Activated naive CD8-positive, alpha-beta T cell treated with anti-CD3 and anti-CD28 coated beads, Interleukin-2, amount 50 U/mL, for 24 hours (primary cell): ENCODE data around the gene UNC5C.

ENCODE experiments used
- ATAC-seq: fragments of 150-1000 bp; cut with Tn5 transposase; one replicate; pipeline ENCODE4 v1.10.0; 2021
- DNase-seq: peaks from one replicate; pipeline ENCODE4 v3.0.0; 2021
- H3K27ac Mint-ChIP-seq: one replicate; pipeline ENCODE4 v1.8.0; 2021; ENCODE audit warnings: mild to moderate bottlenecking, mixed read lengths
- H3K27me3 Mint-ChIP-seq: one replicate; pipeline ENCODE4 v1.8.0; 2021; ENCODE audit warnings: mixed read lengths
- H3K36me3 Mint-ChIP-seq: one replicate; pipeline ENCODE4 v1.8.0; 2021; ENCODE audit warnings: low read depth, mixed read lengths
- H3K4me1 Mint-ChIP-seq: one replicate; pipeline ENCODE4 v1.8.0; 2021; ENCODE audit warnings: mixed read lengths
- H3K4me3 Mint-ChIP-seq: one replicate; pipeline ENCODE4 v1.8.0; 2021; ENCODE audit warnings: mild to moderate bottlenecking, moderate library complexity, mixed read lengths
- H3K9me3 Mint-ChIP-seq: one replicate; pipeline ENCODE4 v1.8.0; 2021; ENCODE audit warnings: mixed read lengths

Gene UNC5C

DNA sequence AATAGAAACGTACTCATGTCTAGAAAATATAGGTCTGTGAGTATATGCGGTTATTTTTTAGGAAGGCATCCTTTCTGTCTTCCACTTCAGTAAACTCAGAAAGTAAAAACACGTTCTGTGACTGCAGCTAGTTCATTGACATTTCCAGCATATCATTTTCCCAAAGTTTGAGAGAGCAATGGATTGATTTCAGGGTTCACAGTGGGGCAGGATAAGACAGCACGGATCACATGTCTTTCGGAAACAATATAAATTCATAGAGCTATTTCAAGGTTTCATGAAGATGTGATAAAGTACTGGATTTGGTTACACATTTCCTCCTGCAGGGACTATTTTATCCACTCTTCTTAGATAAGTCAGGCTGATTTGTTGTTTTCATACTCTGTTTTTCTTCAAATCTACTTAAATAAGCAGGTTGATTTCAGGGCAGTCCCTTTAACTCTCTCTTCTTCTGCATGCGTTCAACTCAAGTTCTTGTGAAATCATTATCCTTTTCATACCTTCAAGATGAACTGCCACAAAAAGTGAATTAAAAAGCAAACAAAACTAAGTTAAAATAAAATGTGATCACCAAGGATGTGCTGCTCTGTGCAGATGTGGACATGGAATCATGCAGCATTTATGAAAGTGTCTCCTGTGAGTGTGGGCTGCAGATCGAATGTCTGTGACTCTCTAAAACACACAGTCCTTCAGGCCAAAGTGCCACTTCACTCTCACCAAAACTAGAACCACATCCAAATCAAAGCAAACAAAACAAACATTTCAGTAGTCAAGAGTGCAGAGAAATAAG lies 187.7 kb downstream of the UNC5C start:
- ATAC-seq (no peak), DNase-seq (no peak)
- H3K4me1 Mint-ChIP-seq, result no peaks in the 10 kb centered on the region
- no peaks in the 10 kb centered on the region for H3K9me3 Mint-ChIP-seq
- H3K27me3 Mint-ChIP-seq, result peaks cover 2% of the 10 kb centered on the region
- H3K27ac Mint-ChIP-seq, result no peak overlapping the region
- H3K4me3 Mint-ChIP-seq, result no peak overlapping the region
- H3K36me3 Mint-ChIP-seq, result no peaks in the 10 kb centered on the region

DNA sequence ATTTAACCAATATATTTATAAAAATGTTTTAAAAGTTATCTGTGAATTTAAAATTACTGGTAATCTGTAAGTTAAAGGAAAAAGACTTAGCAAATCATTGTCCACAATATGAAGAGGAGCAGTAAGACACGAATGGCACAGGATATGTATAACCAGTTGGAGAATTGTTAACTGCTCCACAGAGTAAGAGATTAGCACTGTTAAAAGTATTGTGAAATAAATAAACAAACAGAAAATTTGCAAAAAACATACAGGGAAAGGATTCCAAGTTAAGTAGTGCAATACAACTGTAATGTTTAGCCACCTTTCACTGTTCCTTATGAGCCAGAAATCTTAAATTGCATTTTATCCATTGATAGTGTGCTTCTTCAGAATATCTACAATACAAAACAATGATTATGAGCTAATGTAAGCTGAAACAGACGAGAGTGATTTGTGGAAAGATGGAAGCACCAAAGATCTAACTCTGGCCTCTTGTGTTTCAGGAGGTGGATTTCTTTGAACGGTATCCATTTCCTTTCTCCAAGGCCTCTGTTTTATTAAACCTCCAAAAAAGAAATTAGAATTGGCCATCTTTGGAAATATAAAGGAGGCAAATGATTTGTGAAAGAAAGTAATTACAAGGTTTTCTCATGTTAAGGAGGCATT lies 188.4 kb downstream of the UNC5C start:
- Mint-ChIP-seq H3K4me3 (no peak overlapping the region), H3K27me3 (peaks cover 2% of the 10 kb centered on the region), H3K4me1 (no peaks in the 10 kb centered on the region), H3K27ac (no peak overlapping the region), H3K9me3 (no peaks in the 10 kb centered on the region), H3K36me3 (no peaks in the 10 kb centered on the region)
- no peak for ATAC-seq
- DNase-seq, result no peak

DNA sequence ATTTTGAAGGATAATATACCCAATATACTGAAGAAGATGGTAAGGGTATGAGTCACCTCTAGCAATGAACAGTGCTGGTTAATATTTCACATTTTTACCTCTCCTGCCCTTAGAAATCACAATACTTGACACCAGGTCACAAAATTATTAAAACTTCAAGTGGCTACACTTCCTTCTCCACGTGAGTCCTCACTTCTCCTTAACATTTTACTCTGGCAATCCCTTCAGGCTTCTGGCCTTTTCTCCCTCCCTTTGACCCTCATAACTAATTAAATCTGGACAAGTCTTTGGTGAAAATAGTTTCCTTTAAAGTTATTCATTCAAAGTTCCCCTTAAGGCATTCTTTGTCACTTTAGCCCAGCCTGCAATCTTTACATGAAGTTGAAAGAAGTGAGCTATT lies 190.4 kb downstream of the UNC5C start:
- H3K4me1 Mint-ChIP-seq, result no peaks in the 10 kb centered on the region
- no peak for ATAC-seq

DNA sequence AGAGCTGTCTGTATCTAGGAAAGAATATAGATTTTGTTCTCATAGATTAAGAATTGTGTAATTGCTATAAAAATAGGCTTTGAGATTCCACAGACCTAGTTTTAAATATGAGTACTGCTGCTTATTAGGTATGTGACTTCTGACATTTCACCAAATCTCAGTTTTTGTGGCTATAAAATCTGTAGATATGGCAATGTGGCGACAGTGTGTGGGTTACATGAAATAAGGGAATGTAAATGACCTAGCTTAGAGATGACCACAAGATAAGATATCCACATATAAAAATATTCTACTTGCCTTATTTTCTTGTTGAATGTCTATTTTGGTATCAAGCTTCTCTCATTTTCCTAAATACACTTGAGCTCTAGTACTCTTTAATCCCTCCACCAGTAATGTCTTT lies 193.8 kb downstream of the UNC5C start:
- no peak for ATAC-seq
- Mint-ChIP-seq H3K27ac (no peak overlapping the region), H3K27me3 (no peaks in the 10 kb centered on the region), H3K9me3 (no peaks in the 10 kb centered on the region), H3K36me3 (no peaks in the 10 kb centered on the region), H3K4me1 (no peaks in the 10 kb centered on the region), H3K4me3 (no peak overlapping the region)
- DNase-seq, result no peak

More for the DNA sequence above, 190.4 kb downstream of the UNC5C start:
- no peak for DNase-seq
- H3K9me3 Mint-ChIP-seq, result no peaks in the 10 kb centered on the region
- no peak overlapping the region for H3K4me3 Mint-ChIP-seq
- H3K27me3 Mint-ChIP-seq, result peaks cover 2% of the 10 kb centered on the region
- no peaks in the 10 kb centered on the region for H3K36me3 Mint-ChIP-seq
- no peak overlapping the region for H3K27ac Mint-ChIP-seq

DNA sequence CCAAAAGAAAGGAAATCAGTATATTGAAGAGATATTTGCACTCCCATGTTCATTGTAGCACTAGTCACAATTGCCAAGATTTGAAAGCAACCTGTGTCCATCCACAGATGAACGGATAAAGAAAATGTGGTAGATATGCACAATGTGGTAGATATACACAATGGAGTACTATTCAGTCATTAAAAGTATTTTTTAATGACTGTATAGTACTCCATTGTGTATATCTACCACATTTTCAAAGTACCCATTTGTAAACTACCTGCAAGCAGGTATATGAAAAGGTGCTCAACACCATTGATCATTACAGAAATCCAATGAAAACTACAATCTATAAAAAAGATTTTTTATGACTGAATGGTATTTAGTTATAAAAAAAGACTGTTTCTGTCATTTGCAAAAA lies 200.4 kb downstream of the UNC5C start:
- no peak for ATAC-seq
- H3K4me1 Mint-ChIP-seq, result no peaks in the 10 kb centered on the region
- H3K36me3 Mint-ChIP-seq, result no peaks in the 10 kb centered on the region
- no peak overlapping the region for H3K4me3 Mint-ChIP-seq
- H3K27ac Mint-ChIP-seq, result no peak overlapping the region
- peaks cover 45% of the 10 kb centered on the region for H3K9me3 Mint-ChIP-seq
- no peaks in the 10 kb centered on the region for H3K27me3 Mint-ChIP-seq
- DNase-seq, result no peak

DNA sequence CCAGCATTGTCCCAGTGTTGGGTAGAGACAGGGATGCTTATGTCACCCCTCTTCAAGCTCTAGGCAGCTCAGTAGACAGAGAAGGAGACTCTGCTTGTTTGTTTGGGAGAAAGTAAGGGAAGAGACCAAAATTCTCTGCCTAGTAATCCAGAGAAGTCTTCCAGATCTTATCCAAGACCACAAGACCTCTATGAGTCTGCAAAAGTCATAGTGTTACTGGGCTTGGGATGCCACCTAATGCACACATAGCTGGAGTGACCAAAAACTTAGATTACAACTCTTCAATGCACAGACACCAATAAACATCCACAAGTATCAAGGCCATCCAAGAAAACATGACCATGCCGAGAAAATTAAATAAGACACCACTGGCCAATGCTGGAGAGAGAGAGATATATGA lies 205.5 kb downstream of the UNC5C start:
- Mint-ChIP-seq H3K36me3 (peaks cover 2% of the 10 kb centered on the region), H3K9me3 (peaks cover 44% of the 10 kb centered on the region), H3K27me3 (no peaks in the 10 kb centered on the region), H3K4me3 (no peak overlapping the region), H3K4me1 (no peaks in the 10 kb centered on the region), H3K27ac (no peak overlapping the region)
- no peak for ATAC-seq
- no peak for DNase-seq

DNA sequence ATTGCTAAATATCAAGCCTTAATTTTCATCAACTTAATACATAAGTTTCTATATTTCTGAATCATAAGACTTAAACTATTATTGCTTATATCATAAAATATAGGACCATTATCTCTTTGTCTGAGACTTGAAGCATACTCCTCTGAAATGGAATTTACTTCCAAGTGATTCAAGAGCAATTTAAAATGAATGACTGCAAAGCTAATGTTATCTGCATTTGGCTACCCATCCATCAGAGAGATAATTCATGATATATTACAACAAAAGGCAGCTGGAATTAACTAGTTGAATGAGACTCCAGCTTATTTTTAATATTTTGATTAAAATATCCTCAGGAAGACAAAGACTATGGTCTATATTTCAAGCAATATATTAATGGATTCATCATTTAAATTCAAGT lies 208.6 kb downstream of the UNC5C start:
- DNase-seq, result no peak
- no peak for ATAC-seq
- H3K4me1 Mint-ChIP-seq, result no peaks in the 10 kb centered on the region
- H3K36me3 Mint-ChIP-seq, result peaks cover 2% of the 10 kb centered on the region
- H3K9me3 Mint-ChIP-seq, result peaks cover 18% of the 10 kb centered on the region
- no peak overlapping the region for H3K4me3 Mint-ChIP-seq
- H3K27ac Mint-ChIP-seq, result no peak overlapping the region
- no peaks in the 10 kb centered on the region for H3K27me3 Mint-ChIP-seq

DNA sequence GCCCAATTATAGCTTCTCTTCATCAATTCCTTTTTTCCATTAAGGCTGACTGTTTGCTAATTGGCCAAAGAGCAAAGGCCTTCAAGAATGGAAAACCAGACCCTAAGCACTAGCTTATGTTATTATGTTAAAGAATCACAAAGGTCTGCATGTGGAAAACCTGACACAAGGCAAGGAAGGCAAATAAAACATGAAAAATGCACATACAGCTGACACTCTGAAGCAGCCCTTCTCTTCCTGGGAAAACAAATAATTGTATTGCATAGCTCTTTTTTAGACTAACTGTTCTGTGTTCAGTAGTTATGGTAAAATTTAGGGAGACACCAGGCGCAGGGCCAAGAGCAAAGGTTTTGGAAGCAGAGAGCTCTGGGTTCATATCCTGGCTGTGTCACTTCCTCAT lies 223.1 kb downstream of the UNC5C start:
- DNase-seq (no peak), ATAC-seq (no peak)
- H3K27ac Mint-ChIP-seq, result no peak overlapping the region
- no peaks in the 10 kb centered on the region for H3K4me1 Mint-ChIP-seq
- no peaks in the 10 kb centered on the region for H3K36me3 Mint-ChIP-seq
- no peak overlapping the region for H3K4me3 Mint-ChIP-seq
- H3K9me3 Mint-ChIP-seq, result peaks cover 3% of the 10 kb centered on the region
- no peaks in the 10 kb centered on the region for H3K27me3 Mint-ChIP-seq

DNA sequence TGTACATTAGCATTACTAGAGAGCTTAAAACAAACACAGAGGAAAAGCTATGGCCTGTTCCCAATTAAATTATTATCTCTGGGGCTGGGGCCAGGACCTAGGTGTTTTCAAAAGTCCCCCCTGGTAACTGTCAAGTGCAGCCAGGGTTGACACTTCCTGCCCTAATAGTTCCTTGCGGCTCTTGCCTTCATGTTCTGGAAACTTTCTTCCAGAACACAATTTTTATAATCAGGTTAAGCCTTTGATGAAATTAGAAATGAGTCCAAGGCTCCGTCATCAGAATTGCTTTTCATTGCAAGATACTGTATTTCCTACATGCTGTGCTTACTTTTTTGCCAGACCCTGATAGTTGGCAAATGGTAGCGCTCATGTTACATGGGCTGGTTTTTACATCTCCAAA lies 229.6 kb downstream of the UNC5C start:
- Mint-ChIP-seq H3K27ac (no peak overlapping the region), H3K9me3 (no peaks in the 10 kb centered on the region), H3K27me3 (no peaks in the 10 kb centered on the region), H3K4me3 (no peak overlapping the region), H3K4me1 (no peaks in the 10 kb centered on the region), H3K36me3 (no peaks in the 10 kb centered on the region)
- DNase-seq (no peak), ATAC-seq (no peak)

DNA sequence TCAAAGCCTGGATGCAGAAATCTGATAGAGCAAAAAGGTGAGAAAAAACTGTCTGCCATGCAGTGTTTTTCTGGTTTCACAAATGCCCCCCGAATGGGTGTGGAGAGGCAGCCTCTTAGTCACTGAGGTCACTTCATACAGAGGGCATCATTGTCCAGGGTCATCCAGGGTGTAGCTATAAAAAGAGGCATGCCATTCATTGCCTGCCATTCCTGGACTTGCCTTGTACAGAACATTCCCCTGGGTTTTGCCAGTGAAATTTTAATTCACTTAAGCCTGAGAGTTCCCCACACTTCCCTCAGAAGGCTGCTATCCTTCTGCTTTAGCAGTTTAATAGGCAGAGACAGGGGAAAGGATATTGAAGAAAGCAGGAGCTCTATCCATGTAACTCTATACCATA lies 230.3 kb downstream of the UNC5C start:
- DNase-seq (no peak), ATAC-seq (no peak)
- no peak overlapping the region for H3K27ac Mint-ChIP-seq
- H3K27me3 Mint-ChIP-seq, result no peaks in the 10 kb centered on the region
- H3K9me3 Mint-ChIP-seq, result no peaks in the 10 kb centered on the region
- no peaks in the 10 kb centered on the region for H3K36me3 Mint-ChIP-seq
- H3K4me1 Mint-ChIP-seq, result no peaks in the 10 kb centered on the region
- no peak overlapping the region for H3K4me3 Mint-ChIP-seq

DNA sequence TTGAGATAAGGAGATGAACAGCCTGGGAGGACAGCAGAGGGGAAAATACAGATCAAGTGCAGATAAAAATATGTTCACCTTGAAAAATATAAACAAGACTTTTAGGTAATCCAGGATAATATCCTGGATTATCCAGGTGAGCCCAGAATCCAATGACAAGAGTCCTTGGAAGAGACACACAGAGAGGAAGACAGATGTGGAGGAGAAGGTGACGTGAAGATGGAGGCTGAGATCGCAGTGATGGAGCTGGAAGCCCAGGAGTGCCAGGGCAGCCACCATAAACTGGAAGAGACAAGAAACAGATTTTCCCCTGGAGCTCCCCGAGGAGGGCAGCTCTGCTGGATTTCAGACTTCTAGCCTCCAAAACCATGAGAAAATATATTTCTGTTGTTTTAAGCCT lies 230.7 kb downstream of the UNC5C start:
- H3K27me3 Mint-ChIP-seq, result no peaks in the 10 kb centered on the region
- no peak for ATAC-seq
- no peak for DNase-seq
- no peak overlapping the region for H3K4me3 Mint-ChIP-seq
- H3K27ac Mint-ChIP-seq, result no peak overlapping the region
- no peaks in the 10 kb centered on the region for H3K9me3 Mint-ChIP-seq
- no peaks in the 10 kb centered on the region for H3K4me1 Mint-ChIP-seq
- no peaks in the 10 kb centered on the region for H3K36me3 Mint-ChIP-seq

DNA sequence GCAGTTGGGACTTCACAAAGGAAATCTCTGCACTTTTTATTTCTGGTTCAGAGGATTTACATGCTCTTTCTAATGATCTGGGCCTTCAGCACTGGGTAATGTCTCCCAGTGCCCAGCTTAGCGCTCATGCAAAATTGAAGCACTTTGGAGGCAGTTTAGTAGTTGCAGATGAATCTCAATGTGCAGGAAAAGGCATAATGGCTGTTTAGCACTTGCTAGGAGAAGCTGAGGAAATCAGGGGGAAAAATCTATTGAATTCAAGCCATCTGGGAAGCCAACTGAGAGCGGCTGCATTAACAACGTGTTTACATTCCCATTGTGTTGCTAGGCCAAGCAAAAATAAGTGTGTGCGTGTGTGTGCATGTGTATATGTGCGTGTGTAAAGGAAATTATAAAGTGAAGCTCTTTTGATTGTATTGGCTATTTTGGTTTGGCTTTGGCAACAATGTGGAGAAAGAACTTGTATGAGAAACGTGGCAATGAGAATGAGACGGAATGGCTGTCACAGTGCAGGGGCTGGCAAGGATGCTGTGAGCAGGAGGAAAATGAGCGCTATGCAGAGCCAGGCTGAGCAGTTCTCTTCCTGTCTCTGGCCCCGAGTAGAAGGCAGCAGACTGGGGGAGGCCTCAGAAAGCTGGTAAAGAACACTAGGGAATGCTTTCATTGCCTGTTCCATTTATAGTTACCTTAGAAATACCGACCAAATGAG lies 231.5 kb downstream of the UNC5C start:
- ATAC-seq (no peak), DNase-seq (no peak)
- Mint-ChIP-seq H3K9me3 (no peaks in the 10 kb centered on the region), H3K27ac (no peak overlapping the region), H3K4me3 (no peak overlapping the region), H3K27me3 (no peaks in the 10 kb centered on the region), H3K36me3 (no peaks in the 10 kb centered on the region), H3K4me1 (no peaks in the 10 kb centered on the region)

DNA sequence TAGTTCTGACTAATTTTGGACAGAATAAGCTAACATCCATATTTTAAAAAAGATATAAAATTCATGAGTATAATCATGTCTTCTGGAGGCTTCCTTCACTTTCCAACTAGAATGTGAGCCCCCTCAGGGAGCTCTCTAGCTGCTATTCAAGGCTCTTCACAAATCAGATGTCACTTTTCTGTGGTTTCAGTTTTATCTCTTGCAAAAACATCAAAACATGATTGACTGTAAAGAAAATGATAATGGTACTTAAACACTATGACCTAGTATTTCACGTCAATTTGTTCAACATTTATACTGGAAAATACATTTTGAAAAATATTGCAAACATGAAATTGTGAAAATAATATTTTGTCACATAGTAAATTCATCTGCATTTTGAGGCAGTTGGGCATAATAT lies 234.2 kb downstream of the UNC5C start:
- H3K27ac Mint-ChIP-seq, result no peak overlapping the region
- no peaks in the 10 kb centered on the region for H3K27me3 Mint-ChIP-seq
- no peak for ATAC-seq
- H3K4me1 Mint-ChIP-seq, result no peaks in the 10 kb centered on the region
- DNase-seq, result no peak
- no peaks in the 10 kb centered on the region for H3K36me3 Mint-ChIP-seq
- no peaks in the 10 kb centered on the region for H3K9me3 Mint-ChIP-seq
- H3K4me3 Mint-ChIP-seq, result no peak overlapping the region

DNA sequence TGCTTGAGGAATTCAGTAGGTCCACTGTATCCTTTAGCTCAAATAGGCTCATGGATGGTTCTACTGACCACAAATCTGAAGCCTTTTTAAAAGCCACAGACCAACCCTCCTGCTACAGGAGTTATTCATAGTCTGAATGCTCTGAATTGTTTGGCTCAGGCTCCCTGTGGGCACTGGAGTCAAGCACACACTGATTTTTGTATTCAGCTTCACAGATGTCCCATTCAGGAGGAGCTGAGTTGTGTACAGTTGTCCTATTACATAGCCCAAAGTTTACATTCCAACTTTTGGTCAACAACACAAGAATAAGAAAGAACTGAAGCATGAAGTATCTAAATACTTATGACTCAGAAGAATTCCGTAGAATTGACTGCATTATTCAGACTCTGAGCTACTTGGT lies 243.9 kb downstream of the UNC5C start:
- no peak overlapping the region for H3K4me3 Mint-ChIP-seq
- no peak for ATAC-seq
- no peaks in the 10 kb centered on the region for H3K27me3 Mint-ChIP-seq
- no peak for DNase-seq
- H3K36me3 Mint-ChIP-seq, result no peaks in the 10 kb centered on the region
- H3K4me1 Mint-ChIP-seq, result no peaks in the 10 kb centered on the region
- H3K9me3 Mint-ChIP-seq, result peaks cover under 1% of the 10 kb centered on the region
- no peak overlapping the region for H3K27ac Mint-ChIP-seq

DNA sequence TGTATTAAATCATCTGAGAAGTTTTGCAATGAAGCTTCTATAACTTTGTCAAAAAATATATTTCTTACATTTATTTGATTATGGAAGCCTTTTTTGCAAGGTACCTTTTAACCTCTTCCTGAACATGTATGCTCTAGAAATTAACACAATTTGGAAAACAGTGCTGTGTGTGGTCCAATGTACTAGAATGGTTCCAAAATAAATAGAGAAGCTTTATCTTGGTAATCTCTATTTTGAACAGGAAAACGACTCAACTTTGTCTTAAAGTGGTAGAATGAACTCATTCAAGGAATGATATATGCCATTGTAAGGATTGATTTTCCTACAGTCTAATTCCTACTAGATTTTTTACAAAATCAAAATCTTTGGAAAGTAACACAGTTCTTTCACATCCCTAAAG lies 248.5 kb downstream of the UNC5C start:
- no peaks in the 10 kb centered on the region for H3K4me1 Mint-ChIP-seq
- H3K27ac Mint-ChIP-seq, result no peak overlapping the region
- H3K27me3 Mint-ChIP-seq, result no peaks in the 10 kb centered on the region
- DNase-seq (no peak), ATAC-seq (no peak)
- H3K9me3 Mint-ChIP-seq, result peaks cover 17% of the 10 kb centered on the region
- no peak overlapping the region for H3K4me3 Mint-ChIP-seq
- H3K36me3 Mint-ChIP-seq, result no peaks in the 10 kb centered on the region
